GM18499 (cell line): ENCODE results near the gene CBX5.
"Not testable (repeated sequence)": the region's sequence is repeated elsewhere in the genome, so short reads cannot be mapped to it uniquely, and the experiment has no call there.

Experiments
- ATAC-seq: cut with Tn5 transposase; IDR thresholded peaks from one replicate; pipeline ENCODE4 v1.9.1; 2021; ENCODE audit warnings: moderate number of reproducible peaks; ENCODE audit not compliant: insufficient read depth, unreplicated experiment

The CBX5 gene

GRCh38 chr12:54204316-54204715 lies 75.6 kb downstream of the CBX5 start:
- no peak for ATAC-seq

GRCh38 chr12:54201001-54201794 lies 78.7 kb downstream of the CBX5 start:
- ATAC-seq, result no peak

- no peak for ATAC-seq
These were observed 79.5 kb downstream of the CBX5 start for GRCh38 chr12:54200412-54200811.

GRCh38 chr12:54199917-54200316 lies 80.0 kb downstream of the CBX5 start:
- no peak for ATAC-seq

- ATAC-seq, result no peak
These were observed 80.9 kb downstream of the CBX5 start for GRCh38 chr12:54199034-54199433.

GRCh38 chr12:54197431-54197909 lies 82.5 kb downstream of the CBX5 start:
- ATAC-seq, result no peak

GRCh38 chr12:54197010-54197409 lies 82.9 kb downstream of the CBX5 start:
- no peak for ATAC-seq

GRCh38 chr12:54196396-54196795 lies 83.5 kb downstream of the CBX5 start:
- ATAC-seq, result no peak

- no peak for ATAC-seq
These were observed 84.1 kb downstream of the CBX5 start for GRCh38 chr12:54195737-54196347.

- ATAC-seq, result no peak
These were observed 84.7 kb downstream of the CBX5 start for GRCh38 chr12:54195080-54195736.

- ATAC-seq, result not testable (repeated sequence)
These were observed 85.3 kb downstream of the CBX5 start for GRCh38 chr12:54194611-54195010.

GRCh38 chr12:54193434-54193833 lies 86.5 kb downstream of the CBX5 start:
- no peak for ATAC-seq

GRCh38 chr12:54191550-54192022 lies 88.3 kb downstream of the CBX5 start:
- no peak for ATAC-seq

- no peak for ATAC-seq
These were observed 88.8 kb downstream of the CBX5 start for GRCh38 chr12:54191126-54191525.

- no peak for ATAC-seq
These were observed 90.8 kb downstream of the CBX5 start for GRCh38 chr12:54189198-54189539.

GRCh38 chr12:54187075-54187474 lies 92.8 kb downstream of the CBX5 start:
- no peak for ATAC-seq

GRCh38 chr12:54185919-54186318 lies 94.0 kb downstream of the CBX5 start:
- ATAC-seq, result no peak

GRCh38 chr12:54185297-54185696 lies 94.6 kb downstream of the CBX5 start:
- not testable (repeated sequence) for ATAC-seq

GRCh38 chr12:54184024-54184805 lies 95.7 kb downstream of the CBX5 start:
- ATAC-seq, result no peak

- ATAC-seq, result no peak
These were observed 96.9 kb downstream of the CBX5 start for GRCh38 chr12:54182981-54183380.
